Posterior cingulate gyrus (tissue), 11 donors: ENCODE data around the gene LGALS12.
"Not testable (repeated sequence)": the region's sequence is repeated elsewhere in the genome, so short reads cannot be mapped to it uniquely, and the experiment has no call there.

ENCODE experiments used
- DNase-seq, 10 donors: peaks; one replicate each; pipeline versions ENCODE4 v3.0.0 to v3.0.0-alpha.2; 2020 to 2021; ENCODE audit warnings: mixed read lengths in 3 of 10
- intact Hi-C: fragments of 100-400 bp; cut with DNase I; formaldehyde crosslinking; loops from one replicate; pipeline ENCODE4 v1.15.1; 2023

The LGALS12 gene

GRCh38 chr11:63504054-63504453 lies 1.8 kb upstream of the LGALS12 start:
- intact Hi-C loops: no loop called here
- no peak for DNase-seq

- peak in 5 of 10 donors; percentile 29 to 86 (median 59) for DNase-seq
- intact Hi-C loops: no loop called here
Observed at GRCh38 chr11:63504933-63505586, 824 bp upstream of the LGALS12 start.

GRCh38 chr11:63506876-63507275 lies 992 bp downstream of the LGALS12 start:
- no peak for DNase-seq
- intact Hi-C loops: no loop called here

GRCh38 chr11:63507511-63507910 lies 1.6 kb downstream of the LGALS12 start:
- intact Hi-C loops: no loop called here

GRCh38 chr11:63508009-63508408 lies 2.1 kb downstream of the LGALS12 start:
- intact Hi-C loops: loop anchor here (1.0 kb wide), 1 partner anchor 29 kb away; no protein-coding TSS in a partner anchor
- DNase-seq: peak in 8 of 10 donors; percentile 65 to 96 (median 76)

More at GRCh38 chr11:63507511-63507910, 1.6 kb downstream of the LGALS12 start:
- no peak for DNase-seq

- intact Hi-C loops: loop anchor here (1.0 kb wide), 1 partner anchor 29 kb away; no protein-coding TSS in a partner anchor
- peak in 1 of 10 donors; percentile 67 for DNase-seq
Observed at GRCh38 chr11:63508745-63509144, 2.9 kb downstream of the LGALS12 start.

- intact Hi-C loops: loop anchor here (10.0 kb wide), 1 partner anchor 94 kb away; no protein-coding TSS in a partner anchor
- DNase-seq: peak; percentile 76 to 97 (median 86)
Observed at GRCh38 chr11:63510360-63511047, 4.6 kb downstream of the LGALS12 start.

- peak in 3 of 10 donors; percentile 25 to 82 (median 51) for DNase-seq
- intact Hi-C loops: loop anchor here (10.0 kb wide), 1 partner anchor 94 kb away; no protein-coding TSS in a partner anchor
Observed at GRCh38 chr11:63511048-63511748, 5.3 kb downstream of the LGALS12 start.

- DNase-seq: no peak
- intact Hi-C loops: loop anchor here (10.0 kb wide), 1 partner anchor 92 kb away; no protein-coding TSS in a partner anchor
Observed at GRCh38 chr11:63512816-63513215, 6.9 kb downstream of the LGALS12 start.

- intact Hi-C loops: loop anchor here (10.0 kb wide), 1 partner anchor 89 kb away; no protein-coding TSS in a partner anchor
- DNase-seq: peak in 1 of 10 donors; percentile 80
Observed at GRCh38 chr11:63516109-63516508, 10.2 kb downstream of the LGALS12 start.

- intact Hi-C loops: loop anchor here (10.0 kb wide), 1 partner anchor 88 kb away; no protein-coding TSS in a partner anchor
- no peak for DNase-seq
Observed at GRCh38 chr11:63517156-63517555, 11.3 kb downstream of the LGALS12 start.

GRCh38 chr11:63518548-63518947 lies 12.7 kb downstream of the LGALS12 start:
- no peak for DNase-seq
- intact Hi-C loops: loop anchor here (10.0 kb wide), 1 partner anchor 86 kb away; no protein-coding TSS in a partner anchor

GRCh38 chr11:63520606-63521170 lies 14.8 kb downstream of the LGALS12 start:
- intact Hi-C loops: no loop called here
- no peak for DNase-seq

- no peak for DNase-seq
- intact Hi-C loops: no loop called here
Observed at GRCh38 chr11:63521896-63522295, 16.0 kb downstream of the LGALS12 start.

- intact Hi-C loops: no loop called here
- DNase-seq: no peak
Observed at GRCh38 chr11:63523151-63523550, 17.3 kb downstream of the LGALS12 start.

- intact Hi-C loops: no loop called here
- DNase-seq: no peak
Observed at GRCh38 chr11:63527667-63528066, 21.8 kb downstream of the LGALS12 start.

- intact Hi-C loops, DNase-seq: not testable (repeated sequence)
Observed at GRCh38 chr11:63528156-63528555, 22.3 kb downstream of the LGALS12 start.

- not testable (repeated sequence) for DNase-seq
Observed at GRCh38 chr11:63528729-63529278, 22.9 kb downstream of the LGALS12 start.

GRCh38 chr11:63529373-63529772 lies 23.5 kb downstream of the LGALS12 start:
- intact Hi-C loops, DNase-seq: not testable (repeated sequence)

More at GRCh38 chr11:63528729-63529278, 22.9 kb downstream of the LGALS12 start:
- intact Hi-C loops: not testable (repeated sequence)

GRCh38 chr11:63530021-63530420 lies 24.1 kb downstream of the LGALS12 start:
- intact Hi-C loops: no loop called here
- DNase-seq: peak in 3 of 10 donors; percentile 59 to 80 (median 59)
